ENCODE results near the gene MAP4K4. TPM values are rescaled to one million over a fixed set of nuclear protein-coding genes. Genes with fewer than 3 reads are reported as not detected.

MAP4K4 gene
- total and polyA plus RNA-seq, 3 experiments from 2014 or later = 13.5 to 36.0 (median 30.8) TPM

DNA sequence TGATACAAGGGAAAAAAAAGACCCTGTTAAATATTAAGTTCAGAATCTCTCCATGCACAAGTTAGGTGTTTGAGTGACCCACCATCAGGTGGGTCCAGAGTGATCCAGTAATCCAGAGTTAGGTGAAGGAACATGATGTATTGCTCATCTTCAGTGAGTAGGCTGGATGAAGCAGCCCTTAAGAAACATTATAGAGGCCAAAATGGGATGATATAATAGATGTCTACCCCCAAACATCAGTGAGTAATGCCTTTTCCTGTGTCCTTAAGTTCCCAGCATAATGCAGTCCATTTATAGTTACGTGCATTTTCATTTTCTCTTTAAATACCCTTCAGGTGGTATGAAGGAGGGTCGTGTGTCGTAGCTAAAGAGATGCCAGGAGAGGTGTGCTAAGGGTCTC is 89.6 kb downstream of the MAP4K4 start:
- ChIA-PET POLR2A (no interaction called here), CTCF (no interaction called here)
- Histone ChIP-seq H3K4me1 (ENCODE audit: insufficient read depth, low read length) (peaks cover 27% of the 10 kb centered on the region), H3K4me3 (ENCODE audit: low read length) (no peak overlapping the region), H3K27me3 (ENCODE audit: insufficient read depth, low read length, poor library complexity, severe bottlenecking) (no peaks in the 10 kb centered on the region), H3K27ac (ENCODE audit: low read depth, low read length) (no peak overlapping the region), H3K36me3 (ENCODE audit: insufficient read depth, low read length) (peaks cover 5% of the 10 kb centered on the region), H3K9me3 (ENCODE audit: low read length) (no peaks in the 10 kb centered on the region)
- DNase-seq = no peak
- Mint-ChIP-seq H3K36me3 (peaks cover 4 to 17% (median 14%) of the 10 kb centered on the region in 3 donors), H3K4me1 (peaks cover 60 to 86% (median 84%) of the 10 kb centered on the region in 3 donors), H3K27me3 (no peaks in the 10 kb centered on the region), H3K27ac (no peak overlapping the region), H3K4me3 (no peak overlapping the region), H3K9me3 (no peaks in the 10 kb centered on the region)

DNA sequence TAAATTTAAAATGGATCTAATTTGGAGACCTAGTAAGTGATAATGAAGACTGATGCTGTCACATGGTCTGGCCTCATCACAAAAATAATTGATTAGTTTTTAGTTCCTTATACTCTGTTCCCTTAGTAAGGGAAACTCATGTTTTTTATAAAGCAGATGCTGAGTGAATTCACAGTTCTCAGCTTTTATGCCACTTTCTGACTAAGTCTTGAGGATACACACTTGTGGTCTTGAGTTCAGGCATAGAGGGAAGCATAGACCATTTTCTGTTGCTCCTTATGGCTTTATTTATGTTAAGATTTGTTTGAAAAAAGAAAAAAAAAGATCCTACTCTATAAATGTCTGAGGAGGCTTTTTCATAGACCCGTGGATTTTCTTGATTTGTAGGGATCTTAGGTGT is 91.1 kb downstream of the MAP4K4 start:
- Mint-ChIP-seq H3K4me3 (no peak overlapping the region), H3K27ac (peak overlapping the region in 3 of 8 donors; percentile 42 to 74 (median 52))
- CTCF ChIA-PET = no interaction called here

DNA sequence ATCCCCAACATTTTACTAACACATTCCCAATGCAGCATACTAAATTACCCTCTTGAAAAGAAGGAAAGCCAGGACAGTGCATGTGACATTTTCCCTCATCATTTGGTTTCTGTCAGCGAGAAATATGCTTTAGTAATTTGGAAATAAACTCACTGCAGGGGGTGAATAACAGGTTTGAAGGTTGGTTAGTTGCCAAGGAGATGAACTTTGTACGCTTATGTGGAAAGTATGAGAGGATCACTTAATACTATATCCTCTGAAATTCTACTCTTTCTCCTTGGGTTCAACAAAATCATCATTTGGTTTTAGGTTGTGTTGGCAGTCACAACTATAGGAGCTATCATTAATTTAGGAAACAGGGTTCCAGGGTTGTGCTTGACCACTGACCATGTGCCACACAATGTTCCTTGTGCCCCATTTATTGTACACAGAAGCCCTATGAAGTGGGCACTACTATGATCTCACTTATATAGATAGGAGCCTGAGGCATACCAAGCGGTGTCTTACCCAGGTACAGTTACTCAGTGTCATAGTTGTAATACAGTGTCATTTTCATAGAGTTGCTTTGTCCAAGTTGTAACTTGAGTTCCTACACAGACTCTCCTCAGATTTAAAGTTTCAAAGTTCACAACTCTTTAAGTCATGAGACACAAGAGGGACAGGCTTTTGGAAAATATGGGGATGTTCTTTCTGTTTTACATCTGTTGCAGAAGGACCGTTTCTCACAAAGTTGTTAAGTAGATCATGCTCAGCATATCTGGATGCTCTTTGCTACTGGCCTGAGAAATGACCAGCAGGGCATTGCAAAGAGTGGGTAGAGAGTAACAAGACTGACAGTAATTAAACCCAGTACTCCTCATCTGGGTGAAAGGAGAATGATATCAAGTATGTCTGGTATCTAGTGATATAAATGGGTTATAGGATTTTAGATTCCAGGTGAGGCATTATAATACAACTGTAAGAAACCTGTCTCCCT is 91.8 kb downstream of the MAP4K4 start:
- H3K36me3 ChIP-seq (ENCODE audit: insufficient read depth, low read length) = peaks cover 5% of the 10 kb centered on the region
- no peaks in the 10 kb centered on the region for H3K9me3 ChIP-seq (ENCODE audit: low read length)
- H3K4me1 Mint-ChIP-seq = peaks cover 53 to 84% (median 83%) of the 10 kb centered on the region in 3 donors
- DNase-seq = no peak
- ChIA-PET CTCF (no interaction called here), POLR2A (no interaction called here)
- peak overlapping the region in 5 of 8 donors; percentile 42 to 70 (median 52) for H3K27ac Mint-ChIP-seq
- no peaks in the 10 kb centered on the region for H3K27me3 Mint-ChIP-seq
- H3K4me1 ChIP-seq (ENCODE audit: insufficient read depth, low read length) = peaks cover 19% of the 10 kb centered on the region
- peaks cover 4 to 20% (median 11%) of the 10 kb centered on the region in 3 donors for H3K36me3 Mint-ChIP-seq
- H3K27ac ChIP-seq (ENCODE audit: low read depth, low read length) = no peak overlapping the region
- no peaks in the 10 kb centered on the region for H3K9me3 Mint-ChIP-seq
- no peaks in the 10 kb centered on the region for H3K27me3 ChIP-seq (ENCODE audit: insufficient read depth, low read length, poor library complexity, severe bottlenecking)
- H3K4me3 ChIP-seq (ENCODE audit: low read length) = no peak overlapping the region
- H3K4me3 Mint-ChIP-seq = no peak overlapping the region

More for the DNA sequence above, 91.1 kb downstream of the MAP4K4 start:
- Mint-ChIP-seq H3K4me1 (peaks cover 53 to 85% (median 84%) of the 10 kb centered on the region in 3 donors), H3K9me3 (no peaks in the 10 kb centered on the region), H3K27me3 (no peaks in the 10 kb centered on the region), H3K36me3 (peaks cover 4 to 20% (median 14%) of the 10 kb centered on the region in 3 donors)
- no peak overlapping the region for H3K4me3 ChIP-seq (ENCODE audit: low read length)
- H3K36me3 ChIP-seq (ENCODE audit: insufficient read depth, low read length) = peaks cover 5% of the 10 kb centered on the region
- POLR2A ChIA-PET = no interaction called here
- no peaks in the 10 kb centered on the region for H3K9me3 ChIP-seq (ENCODE audit: low read length)
- no peaks in the 10 kb centered on the region for H3K27me3 ChIP-seq (ENCODE audit: insufficient read depth, low read length, poor library complexity, severe bottlenecking)
- no peak for DNase-seq
- peaks cover 26% of the 10 kb centered on the region for H3K4me1 ChIP-seq (ENCODE audit: insufficient read depth, low read length)
- H3K27ac ChIP-seq (ENCODE audit: low read depth, low read length) = no peak overlapping the region

DNA sequence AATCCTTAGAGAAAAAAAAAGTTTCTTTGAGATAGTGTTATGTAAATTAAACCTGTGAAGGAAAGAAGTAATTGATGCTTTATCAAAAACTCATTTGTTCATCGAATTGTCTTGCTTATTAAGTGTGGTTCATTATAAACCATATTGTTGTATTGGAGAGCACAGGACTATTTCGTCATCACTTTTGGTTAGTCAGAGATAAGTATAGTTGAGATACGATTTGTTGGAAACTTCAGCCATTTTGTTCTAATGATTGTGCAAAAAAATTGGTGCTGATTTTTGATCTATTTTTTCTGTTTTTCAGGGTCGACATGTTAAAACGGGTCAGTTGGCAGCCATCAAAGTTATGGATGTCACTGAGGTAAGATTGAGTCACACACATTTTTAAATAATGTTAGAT is 92.9 kb downstream of the MAP4K4 start:
- Histone ChIP-seq H3K27ac (ENCODE audit: low read depth, low read length) (no peak overlapping the region), H3K4me3 (ENCODE audit: low read length) (no peak overlapping the region), H3K27me3 (ENCODE audit: insufficient read depth, low read length, poor library complexity, severe bottlenecking) (no peaks in the 10 kb centered on the region), H3K4me1 (ENCODE audit: insufficient read depth, low read length) (peaks cover 9% of the 10 kb centered on the region), H3K36me3 (ENCODE audit: insufficient read depth, low read length) (peaks cover 5% of the 10 kb centered on the region), H3K9me3 (ENCODE audit: low read length) (no peaks in the 10 kb centered on the region)
- POLR2A ChIA-PET = no interaction called here
- CTCF ChIA-PET = no interaction called here
- DNase-seq = no peak
- no peaks in the 10 kb centered on the region for H3K27me3 Mint-ChIP-seq
- no peak overlapping the region for H3K27ac Mint-ChIP-seq
- H3K9me3 Mint-ChIP-seq = no peaks in the 10 kb centered on the region
- peaks cover 48 to 85% (median 84%) of the 10 kb centered on the region in 3 donors for H3K4me1 Mint-ChIP-seq
- H3K36me3 Mint-ChIP-seq = peaks cover 4 to 20% (median 14%) of the 10 kb centered on the region in 3 donors
- H3K4me3 Mint-ChIP-seq = no peak overlapping the region

DNA sequence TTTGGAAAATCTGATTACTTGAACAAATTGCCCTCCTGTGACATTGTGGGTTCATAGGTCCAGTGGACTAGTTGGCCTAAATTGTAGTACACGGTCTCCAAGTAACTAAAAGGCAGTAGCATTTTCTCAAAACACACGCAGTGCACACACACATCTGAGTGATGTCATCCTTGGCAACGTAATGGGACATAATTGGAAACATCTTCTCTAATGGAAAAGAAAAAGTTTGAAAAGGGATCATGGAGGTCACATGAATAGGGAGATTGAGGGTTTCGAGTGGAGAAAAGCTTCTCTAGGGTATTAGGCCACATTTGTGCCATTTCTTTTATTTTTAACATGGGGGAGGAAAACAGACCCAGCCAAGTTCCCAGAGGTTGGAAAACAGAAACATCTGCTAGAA is 93.3 kb downstream of the MAP4K4 start:
- no peak overlapping the region for H3K27ac ChIP-seq (ENCODE audit: low read depth, low read length)
- Mint-ChIP-seq H3K27ac (peak overlapping the region in 1 of 8 donors; percentile 7), H3K9me3 (no peaks in the 10 kb centered on the region), H3K36me3 (peaks cover 4 to 20% (median 14%) of the 10 kb centered on the region in 3 donors), H3K4me1 (peaks cover 52 to 90% (median 85%) of the 10 kb centered on the region in 3 donors), H3K4me3 (no peak overlapping the region), H3K27me3 (no peaks in the 10 kb centered on the region)
- H3K4me1 ChIP-seq (ENCODE audit: insufficient read depth, low read length) = peaks cover 10% of the 10 kb centered on the region
- POLR2A ChIA-PET = no interaction called here
- no peak overlapping the region for H3K4me3 ChIP-seq (ENCODE audit: low read length)
- H3K27me3 ChIP-seq (ENCODE audit: insufficient read depth, low read length, poor library complexity, severe bottlenecking) = no peaks in the 10 kb centered on the region
- H3K36me3 ChIP-seq (ENCODE audit: insufficient read depth, low read length) = peaks cover 5% of the 10 kb centered on the region
- no peaks in the 10 kb centered on the region for H3K9me3 ChIP-seq (ENCODE audit: low read length)
- DNase-seq = no peak
- CTCF ChIA-PET = no interaction called here

DNA sequence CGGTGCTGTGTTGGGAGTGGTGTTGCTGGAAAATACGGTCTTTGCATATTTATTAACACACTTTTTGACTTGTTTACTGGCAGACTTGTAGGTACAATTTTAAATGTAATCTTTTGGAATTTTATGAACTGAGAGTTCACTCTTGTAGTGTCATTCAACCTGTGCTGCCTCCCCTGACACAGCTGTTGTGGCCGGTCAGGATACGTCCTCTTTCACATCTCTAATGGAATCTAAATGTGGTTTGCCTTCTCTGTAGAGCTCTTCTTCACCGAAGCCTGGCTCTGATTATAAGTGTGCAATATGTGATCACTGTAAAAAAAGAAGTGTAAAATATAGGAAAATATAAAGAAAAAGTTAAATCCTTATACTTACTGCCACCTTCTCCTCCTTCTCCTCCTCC is 94.7 kb downstream of the MAP4K4 start:
- Histone ChIP-seq H3K27ac (ENCODE audit: low read depth, low read length) (no peak overlapping the region), H3K4me3 (ENCODE audit: low read length) (no peak overlapping the region), H3K4me1 (ENCODE audit: insufficient read depth, low read length) (peaks cover 19% of the 10 kb centered on the region), H3K27me3 (ENCODE audit: insufficient read depth, low read length, poor library complexity, severe bottlenecking) (no peaks in the 10 kb centered on the region), H3K9me3 (ENCODE audit: low read length) (no peaks in the 10 kb centered on the region), H3K36me3 (ENCODE audit: insufficient read depth, low read length) (peaks cover 5% of the 10 kb centered on the region)
- CTCF ChIA-PET = interaction anchor here (1.1 kb wide), 1 partner anchor 37 kb away, joined by 3 read pairs; no protein-coding TSS in a partner anchor
- no peak for DNase-seq
- Mint-ChIP-seq H3K9me3 (no peaks in the 10 kb centered on the region), H3K4me3 (no peak overlapping the region), H3K4me1 (peaks cover 48 to 92% (median 86%) of the 10 kb centered on the region in 3 donors), H3K27me3 (no peaks in the 10 kb centered on the region), H3K27ac (no peak overlapping the region), H3K36me3 (peaks cover 4 to 20% (median 14%) of the 10 kb centered on the region in 3 donors)
- POLR2A ChIA-PET = interaction anchor here (0.7 kb wide), 1 partner anchor 483 kb away, joined by 3 read pairs; no protein-coding TSS in a partner anchor

DNA sequence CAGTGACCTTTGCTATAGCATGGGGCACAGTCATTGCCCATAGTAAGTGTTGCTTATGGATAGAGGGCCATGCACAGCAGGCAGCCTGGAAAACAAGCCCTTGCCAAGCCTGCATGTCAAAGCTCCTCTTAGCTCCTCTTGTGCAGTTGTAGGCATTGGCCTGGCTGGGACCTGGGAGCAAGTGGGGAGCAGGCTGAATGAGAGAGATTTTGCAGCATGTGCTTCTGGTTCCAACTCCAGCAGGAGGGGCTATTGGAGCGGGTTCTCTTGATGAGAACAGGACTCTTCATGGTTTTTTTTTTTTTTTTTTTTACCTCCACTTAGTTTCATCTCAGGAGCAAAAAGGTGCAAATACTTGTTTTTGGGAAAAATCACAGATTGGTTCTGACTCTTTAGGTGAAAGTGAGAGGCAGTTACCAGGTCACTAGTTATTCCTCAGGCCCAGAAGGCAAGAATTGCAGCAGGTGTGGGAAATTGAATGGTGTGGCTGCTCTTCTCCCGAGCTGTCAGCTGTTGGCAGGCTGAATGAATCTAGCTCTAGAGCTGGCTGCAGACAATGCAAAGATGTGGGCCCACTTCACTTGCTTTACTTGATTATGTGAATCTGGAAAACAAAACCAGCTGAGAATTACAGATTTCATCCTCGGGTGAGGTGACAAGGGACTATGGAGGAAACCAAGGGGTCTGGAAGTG is 95.9 kb downstream of the MAP4K4 start:
- Mint-ChIP-seq H3K4me3 (no peak overlapping the region), H3K4me1 (peaks cover 44 to 85% (median 82%) of the 10 kb centered on the region in 3 donors), H3K27ac (peak overlapping the region in 4 of 8 donors; percentile 5 to 84 (median 39)), H3K27me3 (no peaks in the 10 kb centered on the region), H3K36me3 (peaks cover 4 to 20% (median 14%) of the 10 kb centered on the region in 3 donors), H3K9me3 (no peaks in the 10 kb centered on the region)
- Histone ChIP-seq H3K4me3 (ENCODE audit: low read length) (no peak overlapping the region), H3K27ac (ENCODE audit: low read depth, low read length) (no peak overlapping the region), H3K9me3 (ENCODE audit: low read length) (no peaks in the 10 kb centered on the region), H3K27me3 (ENCODE audit: insufficient read depth, low read length, poor library complexity, severe bottlenecking) (no peaks in the 10 kb centered on the region), H3K4me1 (ENCODE audit: insufficient read depth, low read length) (peaks cover 18% of the 10 kb centered on the region), H3K36me3 (ENCODE audit: insufficient read depth, low read length) (peaks cover 5% of the 10 kb centered on the region)
- POLR2A ChIA-PET = no interaction called here
- DNase-seq = no peak
- CTCF ChIA-PET = interaction anchor here (1.3 kb wide), 1 partner anchor 9 kb away, joined by 3 read pairs; no protein-coding TSS in a partner anchor

Measured in CD8-positive, alpha-beta memory T cell (primary cell).